ENCODE data around the gene SECTM1. TPM values are rescaled to one million over a fixed set of nuclear protein-coding genes. Genes with fewer than 3 reads are reported as not detected.
"Not testable (repeated sequence)": the region's sequence is repeated elsewhere in the genome, so short reads cannot be mapped to it uniquely, and the experiment has no call there.

SECTM1 gene
- total RNA-seq, 2 donors from 2014 or later: 29.1 to 76.3 TPM

GRCh38 chr17:82377924-82378740, 44.6 kb upstream of the SECTM1 start:
- Histone ChIP-seq H3K4me3 (no peak overlapping the region), H3K27me3 (peaks cover 27% of the 10 kb centered on the region)
- intact Hi-C loops (cut with DNase I): no loop called here

GRCh38 chr17:82377294-82377693, 43.7 kb upstream of the SECTM1 start:
- H3K27ac ChIP-seq; intact Hi-C loops (cut with DNase I): not testable (repeated sequence)

More at GRCh38 chr17:82377924-82378740, 44.6 kb upstream of the SECTM1 start:
- TF ChIP-seq CTCF (IDR thresholded peaks at IDR 0.05): no peak
- no peaks in the 10 kb centered on the region for H3K36me3 ChIP-seq
- no peak overlapping the region for H3K9ac ChIP-seq (ENCODE audit: low read depth in 2 of 2, low read length in 2 of 2)
- no peaks in the 10 kb centered on the region for H3K9me3 ChIP-seq
- no peak for DNase-seq
- no peaks in the 10 kb centered on the region for H3K4me1 ChIP-seq
- H3K27ac ChIP-seq: no peak overlapping the region

GRCh38 chr17:82376042-82376730, 42.6 kb upstream of the SECTM1 start:
- Histone ChIP-seq H3K9me3 (no peaks in the 10 kb centered on the region), H3K9ac (ENCODE audit: low read depth in 2 of 2, low read length in 2 of 2) (no peak overlapping the region), H3K27ac (no peak overlapping the region), H3K4me1 (peaks cover 3% of the 10 kb centered on the region), H3K27me3 (peaks cover 47% of the 10 kb centered on the region), H3K36me3 (no peaks in the 10 kb centered on the region), H3K4me3 (no peak overlapping the region)
- intact Hi-C loops (cut with DNase I): no loop called here
- no peak for TF ChIP-seq CTCF (IDR thresholded peaks at IDR 0.05)
- no peak for DNase-seq

More at GRCh38 chr17:82377294-82377693, 43.7 kb upstream of the SECTM1 start:
- H3K4me3 ChIP-seq; H3K36me3 ChIP-seq; DNase-seq; H3K9me3 ChIP-seq; H3K4me1 ChIP-seq; H3K9ac ChIP-seq (ENCODE audit: low read depth in 2 of 2, low read length in 2 of 2): not testable (repeated sequence)
- H3K27me3 ChIP-seq: peaks cover 36% of the 10 kb centered on the region

- intact Hi-C loops (cut with DNase I): no loop called here
- no peak for DNase-seq
- Histone ChIP-seq H3K9me3 (no peaks in the 10 kb centered on the region), H3K4me3 (no peak overlapping the region), H3K36me3 (no peaks in the 10 kb centered on the region), H3K9ac (ENCODE audit: low read depth in 2 of 2, low read length in 2 of 2) (no peak overlapping the region), H3K27me3 (peaks cover 54% of the 10 kb centered on the region), H3K27ac (no peak overlapping the region), H3K4me1 (peaks cover 6% of the 10 kb centered on the region)
- no peak for TF ChIP-seq CTCF (IDR thresholded peaks at IDR 0.05)
These were observed 41.9 kb upstream of the SECTM1 start for GRCh38 chr17:82375359-82376041.

- H3K9ac ChIP-seq (ENCODE audit: low read depth in 2 of 2, low read length in 2 of 2): no peak overlapping the region
- H3K36me3 ChIP-seq: no peaks in the 10 kb centered on the region
- DNase-seq: no peak
- no peaks in the 10 kb centered on the region for H3K9me3 ChIP-seq
- no peak for TF ChIP-seq CTCF (IDR thresholded peaks at IDR 0.05)
- H3K4me3 ChIP-seq: no peak overlapping the region
- peaks cover 6% of the 10 kb centered on the region for H3K4me1 ChIP-seq
- intact Hi-C loops (cut with DNase I): no loop called here
- peaks cover 61% of the 10 kb centered on the region for H3K27me3 ChIP-seq
- no peak overlapping the region for H3K27ac ChIP-seq
These were observed 41.2 kb upstream of the SECTM1 start for GRCh38 chr17:82374626-82375331.

Data from colonic mucosa (tissue), 4 donors.